HG03565 (cell line): ENCODE measurements around the gene SCUBE1.

Source experiments
- ATAC-seq: cut with Tn5 transposase; IDR thresholded peaks from one replicate; pipeline ENCODE4 v1.9.1; 2021; ENCODE audit warnings: mild to moderate bottlenecking, moderate library complexity; ENCODE audit not compliant: unreplicated experiment

The SCUBE1 gene

GRCh38 chr22:43303751-43304150 is 39.4 kb downstream of the SCUBE1 start:
- ATAC-seq: no peak

- ATAC-seq: no peak
Measured at GRCh38 chr22:43303166-43303565, 40.0 kb downstream of the SCUBE1 start.

DNA sequence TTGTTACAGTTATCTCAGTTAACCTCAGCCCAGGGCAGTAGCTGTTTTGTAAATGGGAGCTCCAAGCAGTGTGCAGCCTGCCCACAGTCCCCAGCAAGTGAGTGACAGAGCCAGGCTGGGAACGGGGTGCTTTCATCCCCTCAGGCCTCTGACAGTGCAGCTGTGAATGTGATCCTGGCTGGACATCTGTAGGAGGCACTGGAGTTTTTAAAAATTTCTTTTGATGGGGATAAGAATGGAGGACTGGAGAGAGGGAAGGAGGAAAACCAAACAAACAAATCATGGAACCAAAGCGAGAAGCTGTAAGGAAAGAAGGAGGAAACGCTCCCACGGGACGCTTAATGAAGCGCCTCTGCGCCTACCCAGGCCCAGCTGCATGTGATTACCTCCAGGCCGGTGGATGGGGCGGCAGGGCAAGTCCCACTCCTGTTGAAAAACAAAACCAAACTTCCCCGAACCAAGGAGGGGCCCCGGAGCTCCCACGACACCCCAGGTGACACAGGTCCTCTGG is 40.6 kb downstream of the SCUBE1 start:
- no peak for ATAC-seq

GRCh38 chr22:43301866-43302265 is 41.3 kb downstream of the SCUBE1 start:
- no peak for ATAC-seq

DNA sequence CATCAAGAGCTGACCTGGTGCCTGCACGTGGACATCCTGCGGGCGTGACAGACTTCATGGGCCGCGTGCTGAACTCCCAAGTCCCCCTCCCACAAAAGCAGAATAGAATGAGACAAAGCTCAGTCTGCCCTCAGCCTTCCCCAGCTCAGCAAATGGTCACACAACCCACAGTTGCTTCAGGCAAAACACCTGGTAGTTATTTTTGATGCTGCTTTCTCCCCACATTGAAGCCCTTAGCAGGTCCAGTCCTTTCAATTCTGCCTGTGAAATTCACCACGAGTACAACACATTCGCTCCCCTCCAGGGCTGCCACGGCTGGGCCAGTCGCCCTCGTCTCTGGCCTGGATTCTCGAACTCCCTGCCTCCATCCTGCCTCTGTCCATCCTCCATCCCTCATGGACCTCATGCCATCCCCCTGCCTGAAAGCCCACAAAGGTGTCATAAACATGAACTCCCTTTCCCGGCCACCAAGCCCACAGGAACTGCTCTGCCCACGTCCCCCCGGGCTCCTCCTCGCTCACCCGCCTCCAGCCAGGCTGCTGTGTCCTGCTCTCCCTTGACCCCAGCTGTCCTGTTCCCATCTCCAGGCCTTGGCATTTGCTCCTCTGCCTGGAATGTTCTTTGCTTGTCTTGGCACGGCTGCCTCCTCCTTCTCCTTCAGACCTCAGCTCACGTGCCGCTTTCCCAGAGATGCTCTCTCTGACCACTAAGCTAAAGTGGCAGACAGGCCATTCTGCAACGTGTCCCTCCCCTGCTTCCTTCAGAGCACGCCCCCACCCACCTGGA is 42.1 kb downstream of the SCUBE1 start:
- ATAC-seq: no peak

- ATAC-seq: no peak
Measured at GRCh38 chr22:43299736-43300135, 43.4 kb downstream of the SCUBE1 start.

DNA sequence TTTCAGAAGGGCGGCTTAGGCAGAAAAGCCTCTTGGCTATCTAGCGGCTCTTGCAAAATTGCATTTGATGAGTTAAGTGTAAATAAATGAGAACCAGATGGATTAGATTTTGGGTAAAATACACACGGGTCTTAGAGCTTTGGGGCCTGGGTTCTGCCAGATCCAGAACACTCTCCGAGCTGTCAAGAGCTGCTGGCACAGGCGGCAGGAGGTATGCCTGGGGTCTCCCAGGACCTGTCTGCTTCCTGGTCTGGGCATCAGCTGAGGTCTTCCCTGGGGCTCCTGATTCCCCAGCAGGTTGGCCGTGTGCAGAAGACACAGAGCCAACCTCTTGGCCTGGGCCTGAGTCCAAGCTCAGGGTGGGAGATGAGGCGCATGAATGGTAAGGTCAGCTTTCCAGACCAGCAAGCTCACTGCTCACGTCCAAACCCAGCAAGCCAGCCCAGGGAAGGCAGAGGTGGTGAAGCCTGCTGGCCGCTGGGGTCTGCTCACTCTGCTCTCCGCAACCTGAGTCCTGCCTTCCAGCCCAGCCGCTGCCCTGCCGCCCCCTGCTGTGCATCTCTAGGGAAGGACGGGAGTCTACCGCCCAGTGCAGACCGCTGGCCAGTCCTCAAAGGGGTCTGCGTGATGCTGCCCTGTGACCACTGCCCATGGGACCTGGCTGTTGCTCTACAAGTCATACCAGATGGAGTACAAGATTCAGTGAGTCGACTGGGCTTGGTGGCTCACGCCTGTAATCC is 44.9 kb downstream of the SCUBE1 start:
- no peak for ATAC-seq

DNA sequence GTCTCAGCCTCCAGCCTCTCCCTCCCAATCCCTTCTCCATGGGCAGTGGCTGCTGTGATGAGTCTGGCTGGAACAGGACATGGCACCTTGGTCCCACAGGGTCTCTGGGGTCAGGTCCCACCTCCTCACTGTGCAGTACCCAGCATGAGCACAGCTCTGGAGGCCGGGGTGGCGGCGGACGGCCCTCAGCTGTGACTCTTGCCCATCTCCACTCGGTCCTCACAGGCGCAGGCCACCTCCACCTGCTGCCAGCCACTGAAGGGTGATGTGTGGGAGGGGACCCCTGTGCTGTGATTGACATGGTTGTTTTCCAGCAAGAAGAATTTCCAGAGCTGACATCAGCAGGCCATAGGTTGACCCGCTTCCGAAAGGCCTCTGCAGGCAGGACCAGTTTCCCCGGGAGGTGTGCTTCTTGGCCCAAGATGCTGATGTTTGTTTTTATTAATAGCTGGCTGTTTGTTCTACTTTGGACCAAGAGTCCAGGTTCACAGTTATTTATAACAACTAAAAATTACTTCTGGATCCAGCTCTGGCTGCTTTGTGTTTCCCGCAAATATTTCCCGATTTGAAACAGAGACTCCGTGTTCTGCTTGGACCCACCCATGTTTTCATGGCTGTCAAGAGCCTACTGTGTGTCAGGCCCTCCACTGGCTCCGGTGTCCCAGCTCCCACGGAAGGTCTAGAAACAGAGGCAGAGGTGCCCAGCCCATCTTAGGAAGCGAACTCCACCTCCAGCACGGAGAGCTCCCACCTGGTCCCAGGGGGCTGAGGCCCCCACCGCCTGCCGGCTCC is 45.7 kb downstream of the SCUBE1 start:
- no peak for ATAC-seq

DNA sequence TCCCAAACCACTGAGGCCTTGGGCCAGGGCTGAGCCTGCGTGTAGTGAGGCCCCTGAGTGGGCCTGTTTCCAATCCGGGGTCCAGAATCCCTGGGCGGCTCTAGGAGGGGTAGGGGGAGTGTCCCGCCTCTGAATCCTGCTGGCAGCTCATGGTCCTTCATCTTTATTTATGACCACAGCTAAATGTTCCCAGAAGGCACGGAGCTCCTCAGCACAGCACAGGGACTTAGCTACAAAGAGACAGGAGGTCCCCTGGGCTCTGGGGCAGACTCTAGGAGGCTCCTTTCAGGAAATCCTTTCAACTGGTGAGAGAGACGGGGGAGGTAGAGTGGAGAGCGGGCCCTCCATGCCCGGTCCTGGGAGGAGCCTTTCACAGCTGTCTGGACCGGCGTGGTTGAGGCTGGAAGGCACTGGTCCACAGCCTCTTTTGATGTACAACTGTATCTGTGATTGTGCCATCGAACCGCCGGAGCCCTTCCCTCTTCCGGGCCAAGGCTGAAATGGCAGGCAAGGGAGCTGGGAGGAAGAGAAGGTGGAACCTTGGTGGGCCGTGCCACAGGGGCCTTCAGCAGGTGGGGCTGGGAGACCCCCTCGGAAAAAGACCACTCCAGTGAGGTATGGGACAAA is 46.8 kb downstream of the SCUBE1 start:
- ATAC-seq: no peak

GRCh38 chr22:43295660-43296059 is 47.5 kb downstream of the SCUBE1 start:
- ATAC-seq: no peak

DNA sequence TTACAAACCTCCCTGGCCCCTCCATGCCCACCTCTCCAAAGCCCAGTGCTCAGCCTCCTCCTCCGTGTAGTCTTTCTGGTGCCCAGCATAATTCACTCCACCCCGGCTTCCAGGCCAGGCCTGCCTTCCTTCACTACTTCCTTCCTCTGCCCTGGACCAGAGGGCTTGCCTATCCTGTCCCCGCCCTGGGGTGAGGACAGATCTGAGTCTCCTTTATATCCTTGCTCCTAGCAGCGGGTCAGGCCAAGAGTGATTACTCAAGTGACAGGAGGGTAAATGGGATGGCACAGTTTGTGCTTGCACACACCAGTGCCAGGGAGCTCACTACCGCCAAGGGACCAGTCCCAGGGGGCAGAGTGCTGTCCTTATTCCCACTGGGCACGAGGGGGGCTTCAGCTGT is 48.0 kb downstream of the SCUBE1 start:
- ATAC-seq: no peak

DNA sequence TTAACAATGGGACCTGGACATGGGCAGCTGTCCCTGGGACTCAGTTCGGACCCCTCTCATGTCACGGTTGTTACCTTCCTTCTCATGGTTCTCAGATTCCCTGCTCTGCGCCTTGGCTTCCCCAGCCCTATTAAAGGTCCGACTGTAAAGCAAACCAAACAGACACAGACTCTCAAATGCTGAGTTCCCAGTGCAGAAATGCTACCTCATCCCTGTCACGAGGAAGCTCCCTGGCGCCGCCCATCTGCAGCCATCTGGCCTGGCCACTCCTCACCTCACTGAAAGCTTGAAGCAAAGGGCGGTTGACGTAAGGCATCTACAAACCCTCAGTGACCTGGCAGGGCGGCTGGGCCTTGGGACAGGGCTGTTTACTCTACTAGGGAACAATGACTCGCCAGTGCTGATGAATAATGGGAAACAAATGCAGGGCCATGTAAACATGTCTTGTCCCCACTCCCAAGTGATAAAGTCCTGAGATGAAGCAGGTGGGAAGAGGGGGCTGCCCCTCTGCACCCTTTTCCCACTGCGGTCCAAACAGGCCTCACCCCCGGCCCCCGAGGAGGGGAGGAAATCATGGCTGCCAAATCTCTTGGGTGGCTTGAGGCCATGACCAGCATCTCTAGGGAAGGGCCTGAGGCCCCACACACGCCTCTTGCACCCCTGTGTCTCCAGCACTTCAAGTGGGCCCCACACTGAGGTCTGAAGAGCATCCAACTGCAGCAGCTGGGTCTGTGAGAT is 49.3 kb downstream of the SCUBE1 start:
- no peak for ATAC-seq

- ATAC-seq: no peak
Measured at GRCh38 chr22:43293259-43293654, 49.9 kb downstream of the SCUBE1 start.

- ATAC-seq: no peak
Measured at GRCh38 chr22:43292630-43293018, 50.5 kb downstream of the SCUBE1 start.

- ATAC-seq: no peak
Measured at GRCh38 chr22:43291381-43291780, 51.8 kb downstream of the SCUBE1 start.

DNA sequence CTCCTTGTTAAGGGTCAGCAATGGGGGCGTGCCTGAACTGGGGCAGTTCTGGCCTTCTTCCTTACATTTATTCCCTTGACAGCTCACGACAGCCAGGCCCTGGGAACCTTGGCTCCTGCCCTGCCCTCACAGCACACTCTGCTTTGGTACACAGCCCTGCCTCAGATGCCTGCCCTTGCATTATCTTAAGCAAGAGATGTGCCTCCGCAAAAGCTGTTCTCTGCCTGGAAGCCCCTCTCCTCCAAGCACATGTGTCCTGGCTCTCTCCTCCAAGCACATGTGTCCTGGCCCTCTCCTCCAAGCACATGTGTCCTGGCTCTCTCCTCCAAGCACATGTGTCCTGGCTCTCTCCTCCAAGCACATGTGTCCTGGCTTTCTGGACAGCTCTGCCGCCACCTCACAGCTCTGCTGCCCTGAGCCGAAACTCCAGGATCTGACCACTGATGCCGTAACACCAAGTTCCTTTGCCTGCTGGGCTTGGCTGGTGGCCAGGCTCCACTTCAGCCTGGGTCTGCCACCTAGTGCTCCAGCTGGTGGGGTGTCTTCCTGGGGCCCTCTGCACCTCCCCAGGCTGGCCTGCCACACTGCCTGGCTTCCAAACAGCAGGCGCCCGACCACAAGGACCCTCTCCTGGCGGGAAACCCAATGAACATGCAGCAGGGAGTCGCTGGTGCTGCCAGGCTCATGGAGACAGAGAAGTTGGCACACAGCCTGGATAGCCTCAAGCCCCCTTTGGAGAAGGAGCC is 53.0 kb downstream of the SCUBE1 start:
- ATAC-seq: no peak

- no peak for ATAC-seq
Measured at GRCh38 chr22:43289531-43289963, 53.6 kb downstream of the SCUBE1 start.

GRCh38 chr22:43288807-43289420 is 54.3 kb downstream of the SCUBE1 start:
- ATAC-seq: no peak

- no peak for ATAC-seq
Measured at GRCh38 chr22:43288378-43288777, 54.8 kb downstream of the SCUBE1 start.
